Ureter (tissue), 1 donor: ENCODE measurements around the gene CSN1S1. TPM values are rescaled to one million over a fixed set of nuclear protein-coding genes. Genes with fewer than 3 reads are reported as not detected.

Source experiments
- DNase-seq: peaks from one replicate; pipeline ENCODE4 v3.0.0-alpha.2; 2020; ENCODE audit warnings: low spot score
- total RNA-seq: library from RNA; stranded (reverse); gene quantifications from one replicate; pipeline ENCODE4 v1.2.4, GENCODE V29; 2023
- donor health status: DM: yes; HTN: yes; CAD: no.

The CSN1S1 gene
- total RNA-seq, 1 donor from 2014 or later: not detected

DNA sequence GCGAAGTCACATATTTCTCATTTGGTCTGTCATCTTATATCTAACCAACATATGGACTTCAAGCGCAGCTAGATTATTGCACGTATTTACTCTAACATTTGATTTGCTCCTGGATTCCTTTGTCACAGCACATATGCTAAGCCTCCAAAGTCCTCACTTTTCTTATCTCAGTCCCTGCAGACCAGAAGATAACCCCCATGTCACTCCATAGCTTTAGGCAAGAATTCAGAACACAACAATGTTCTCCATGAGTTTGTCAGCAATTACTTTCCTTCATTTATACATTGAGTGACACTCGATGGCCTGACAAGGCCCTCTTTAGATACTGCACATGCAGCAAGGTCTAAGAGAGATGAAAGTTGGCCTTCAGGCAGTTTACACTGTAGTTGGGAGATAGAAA is 60.1 kb downstream of the CSN1S1 start:
- DNase-seq: no peak

DNA sequence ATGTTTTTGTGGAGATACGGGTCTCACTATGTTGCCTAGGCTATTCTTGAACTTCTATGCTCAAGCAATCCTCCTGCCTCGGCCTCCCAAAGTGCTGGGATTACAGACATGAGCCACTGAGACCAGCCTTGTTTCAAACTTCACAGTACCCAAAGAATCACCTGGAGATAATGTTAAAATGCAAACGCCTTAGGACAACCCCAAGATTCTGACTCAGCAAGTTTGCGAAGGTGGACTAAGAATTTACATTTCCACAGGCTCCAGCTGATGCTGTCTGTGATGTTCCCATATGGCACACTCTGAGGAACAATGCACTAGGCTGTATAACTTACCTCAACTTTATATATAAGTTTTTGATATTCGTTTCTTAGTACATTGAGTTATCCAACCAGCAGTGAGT is 63.9 kb downstream of the CSN1S1 start:
- DNase-seq: no peak

- no peak for DNase-seq
Measured at GRCh38 chr4:69995526-69996016, 64.7 kb downstream of the CSN1S1 start, which contains the start of gene STATH. Gene STATH (plus strand): TSS chr4:69995966. CDS start chr4:69998438, 2,472 bp downstream.

Other genes starting within 250 kb of the CSN1S1 start
- gene SULT1B1, start 170.4 kb upstream of the CSN1S1 start, total RNA-seq: 1.1 TPM
- gene SULT1E1, start 70.9 kb upstream of the CSN1S1 start, total RNA-seq: 6.0 TPM
- gene CSN2, start 34.7 kb downstream of the CSN1S1 start, total RNA-seq: not detected
- gene STATH, start 64.9 kb downstream of the CSN1S1 start, total RNA-seq: not detected
- not detected for gene HTN3, start 97.4 kb downstream of the CSN1S1 start, total RNA-seq
- gene HTN1, start 119.4 kb downstream of the CSN1S1 start, total RNA-seq: not detected
- not detected for gene PRR27, start 223.2 kb downstream of the CSN1S1 start, total RNA-seq